ENCODE measurements around the gene AMBRA1. TPM values are rescaled to one million over a fixed set of nuclear protein-coding genes. Genes with fewer than 3 reads are reported as not detected.

Gene AMBRA1
- total RNA-seq, 1 donor from 2014 or later, result 45.8 TPM

DNA sequence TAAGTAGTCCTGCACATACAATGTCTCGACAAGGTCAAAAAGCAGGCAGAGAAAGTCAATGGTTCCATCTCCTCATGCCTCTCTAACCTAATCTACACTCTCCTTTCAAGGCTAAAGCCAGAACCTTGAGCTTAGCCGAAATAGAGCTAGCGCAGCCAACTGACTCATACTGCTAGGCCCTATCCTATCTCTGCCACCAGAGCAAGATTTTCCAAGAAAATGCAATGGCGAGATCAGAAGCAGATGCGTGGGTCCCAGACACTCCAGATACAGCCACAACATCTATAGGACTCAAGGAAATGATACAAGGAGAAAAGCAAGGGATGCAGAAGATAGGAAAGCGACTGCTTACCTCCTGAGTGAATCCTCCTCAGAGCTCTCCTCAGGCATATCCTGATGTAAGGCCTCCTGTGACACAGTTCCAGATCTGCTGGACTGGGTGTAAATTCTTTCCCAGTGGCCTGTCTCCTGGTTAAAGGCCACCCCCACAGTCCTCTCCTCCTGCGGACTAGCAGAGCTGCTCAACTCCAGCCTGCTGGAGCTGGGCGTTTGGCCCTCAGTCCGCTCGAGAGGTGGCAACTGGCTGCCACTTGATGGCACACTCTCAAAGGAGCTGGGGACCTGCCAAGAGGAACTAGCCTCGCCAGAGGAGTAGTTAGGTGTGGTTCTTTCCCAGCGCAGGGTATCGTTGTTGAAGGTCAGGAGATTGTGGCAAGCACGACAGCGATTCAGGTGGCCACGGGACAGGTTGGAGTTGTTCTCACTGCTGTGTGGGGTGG, 52.0 kb downstream of the AMBRA1 start:
- Mint-ChIP-seq H3K36me3 (ENCODE audit: low read depth) (peaks cover 10% of the 10 kb centered on the region), H3K9me3 (no peaks in the 10 kb centered on the region), H3K4me1 (peaks cover 11% of the 10 kb centered on the region), H3K4me3 (no peak overlapping the region), H3K27ac (ENCODE audit: unreplicated experiment) (no peak overlapping the region), H3K27me3 (ENCODE audit: low read depth) (no peaks in the 10 kb centered on the region)
- no peak for DNase-seq (ENCODE audit: low read depth, low spot score)
- TF ChIP-seq CTCF (conservative IDR thresholded peaks at IDR 0.05), result no peak

GRCh38 chr11:46540807-46541206, 53.0 kb downstream of the AMBRA1 start:
- Mint-ChIP-seq H3K36me3 (ENCODE audit: low read depth) (peaks cover 10% of the 10 kb centered on the region), H3K4me1 (peaks cover 13% of the 10 kb centered on the region), H3K27me3 (ENCODE audit: low read depth) (no peaks in the 10 kb centered on the region), H3K9me3 (no peaks in the 10 kb centered on the region), H3K27ac (ENCODE audit: unreplicated experiment) (no peak overlapping the region), H3K4me3 (no peak overlapping the region)
- no peak for DNase-seq (ENCODE audit: low read depth, low spot score)
- TF ChIP-seq CTCF (conservative IDR thresholded peaks at IDR 0.05), result no peak

GRCh38 chr11:46537537-46538295, 56.1 kb downstream of the AMBRA1 start:
- TF ChIP-seq CTCF (conservative IDR thresholded peaks at IDR 0.05), result peak; percentile 93
- peaks cover 3% of the 10 kb centered on the region for H3K36me3 Mint-ChIP-seq (ENCODE audit: low read depth)
- H3K4me1 Mint-ChIP-seq, result peaks cover 15% of the 10 kb centered on the region
- no peaks in the 10 kb centered on the region for H3K27me3 Mint-ChIP-seq (ENCODE audit: low read depth)
- peak overlapping the region; percentile 92 for H3K27ac Mint-ChIP-seq (ENCODE audit: unreplicated experiment)
- no peaks in the 10 kb centered on the region for H3K9me3 Mint-ChIP-seq
- H3K4me3 Mint-ChIP-seq, result no peak overlapping the region
- peak; percentile 63 for DNase-seq (ENCODE audit: low read depth, low spot score)

- peaks cover 15% of the 10 kb centered on the region for H3K4me1 Mint-ChIP-seq
- no peaks in the 10 kb centered on the region for H3K9me3 Mint-ChIP-seq
- H3K4me3 Mint-ChIP-seq, result no peak overlapping the region
- no peak for TF ChIP-seq CTCF (conservative IDR thresholded peaks at IDR 0.05)
- no peak for DNase-seq (ENCODE audit: low read depth, low spot score)
- no peaks in the 10 kb centered on the region for H3K27me3 Mint-ChIP-seq (ENCODE audit: low read depth)
- H3K27ac Mint-ChIP-seq (ENCODE audit: unreplicated experiment), result no peak overlapping the region
- peaks cover 3% of the 10 kb centered on the region for H3K36me3 Mint-ChIP-seq (ENCODE audit: low read depth)
Observed at GRCh38 chr11:46537121-46537520, 56.7 kb downstream of the AMBRA1 start.

DNA sequence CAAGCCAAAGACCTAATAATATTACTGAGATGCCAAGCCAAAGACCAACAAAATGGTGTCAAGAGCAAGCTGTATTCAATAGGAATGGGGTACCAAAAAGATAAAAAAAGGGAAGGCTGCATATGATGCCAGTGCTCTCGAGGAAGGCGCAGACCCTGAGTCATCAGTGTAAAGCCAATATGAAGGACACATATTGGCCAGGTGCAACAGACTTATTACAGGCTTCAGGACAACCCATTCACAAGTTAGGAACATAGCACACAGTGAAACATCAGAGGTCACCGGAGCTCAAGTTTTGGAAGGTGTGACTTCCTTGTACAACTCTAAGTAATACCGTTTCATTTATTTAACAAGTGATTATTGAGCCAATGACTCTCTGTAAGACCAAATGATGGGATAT, 58.1 kb downstream of the AMBRA1 start:
- Mint-ChIP-seq H3K4me3 (no peak overlapping the region), H3K36me3 (ENCODE audit: low read depth) (no peaks in the 10 kb centered on the region), H3K4me1 (peaks cover 15% of the 10 kb centered on the region), H3K27me3 (ENCODE audit: low read depth) (no peaks in the 10 kb centered on the region), H3K9me3 (no peaks in the 10 kb centered on the region), H3K27ac (ENCODE audit: unreplicated experiment) (no peak overlapping the region)
- TF ChIP-seq CTCF (conservative IDR thresholded peaks at IDR 0.05), result no peak
- no peak for DNase-seq (ENCODE audit: low read depth, low spot score)

Data from neural crest cell (in vitro differentiated cells).